Natural killer cell treated with Interleukin-12 subunit alpha and Interleukin-12 subunit beta and Interleukin-15 and Interleukin-18, amount 100 ng/mL, for 72 hours (primary cell): Measurements from ENCODE around the gene LRRC49. TPM values are rescaled to one million over a fixed set of nuclear protein-coding genes. Genes with fewer than 3 reads are reported as not detected.
A peak's percentile ranks its signal among the peaks of the same experiment; 100 is the strongest.

Experiments used
- ATAC-seq, 2 donors: fragments of 150-1000 bp; cut with Tn5 transposase in 1 of 2; sonication (Bioruptor Pico), chemical (Tn5 transposase) in 1 of 2; 2 replicates each; pipeline ENCODE4 v1.10.0; 2021
- DNase-seq: peaks from one replicate; pipeline ENCODE4 v3.0.0; 2022; ENCODE audit warnings: low spot score
- H3K27ac Mint-ChIP-seq, 2 donors: 1 replicate in 1 of 2; 2 replicates in 1 of 2; pipeline ENCODE4 v1.8.0; 2022; ENCODE audit warnings: mixed read lengths in 2 of 2, mild to moderate bottlenecking in 1 of 2, moderate library complexity in 1 of 2
- H3K27me3 Mint-ChIP-seq, 2 donors: 1 replicate in 1 of 2; 2 replicates in 1 of 2; pipeline ENCODE4 v1.8.0; 2022; ENCODE audit warnings: mixed read lengths in 2 of 2
- H3K36me3 Mint-ChIP-seq: one replicate; pipeline ENCODE4 v1.8.0; 2022; ENCODE audit warnings: mixed read lengths
- H3K4me1 Mint-ChIP-seq, 2 donors: 1 replicate in 1 of 2; 2 replicates in 1 of 2; pipeline ENCODE4 v1.8.0; 2022; ENCODE audit warnings: low read depth in 2 of 2, mixed read lengths in 2 of 2, mild to moderate bottlenecking in 1 of 2
- H3K4me3 Mint-ChIP-seq: one replicate; pipeline ENCODE4 v1.8.0; 2022; ENCODE audit warnings: mixed read lengths
- H3K9me3 Mint-ChIP-seq: 2 replicates; pipeline ENCODE4 v1.8.0; 2022; ENCODE audit warnings: mixed read lengths
- total RNA-seq, 2 donors: library from RNA; stranded (reverse); gene quantifications; one replicate each; pipeline ENCODE4 v1.2.3, GENCODE V29; 2022

Gene LRRC49
- 1 to 10 TPM in 1 of 2 donors, under 1 TPM in 1; 0.38 to 1.9 TPM for total RNA-seq

GRCh38 chr15:70892002-70892911 is at the start of gene LRRC49, which contains the start of gene THAP10:
Gene LRRC49 (plus strand): TSS chr15:70892826. CDS start chr15:70892895, 69 bp downstream.
Gene THAP10 (minus strand): TSS chr15:70892433. CDS start chr15:70892272, 161 bp downstream.
- ATAC-seq (peak; percentile 82 to 83), DNase-seq (peak; percentile 65)
- Mint-ChIP-seq H3K27ac (peak within 1 kb of the TSS; percentile 69 to 78), H3K36me3 (no peaks in the 10 kb centered on the region), H3K4me1 (peaks cover 15 to 17% of the 10 kb centered on the region in 2 donors), H3K4me3 (peak within 1 kb of the TSS; percentile 91), H3K27me3 (peaks cover 26 to 32% of the 10 kb centered on the region in 2 donors), H3K9me3 (no peaks in the 10 kb centered on the region)

GRCh38 chr15:70845602-70846360 is 46.8 kb upstream of the LRRC49 start:
- peaks cover 36 to 46% of the 10 kb centered on the region in 2 donors for H3K27me3 Mint-ChIP-seq
- no peak for ATAC-seq
- H3K9me3 Mint-ChIP-seq, result no peaks in the 10 kb centered on the region
- no peak overlapping the region for H3K27ac Mint-ChIP-seq
- H3K4me1 Mint-ChIP-seq, result no peaks in the 10 kb centered on the region
- H3K36me3 Mint-ChIP-seq, result no peaks in the 10 kb centered on the region
- no peak overlapping the region for H3K4me3 Mint-ChIP-seq
- DNase-seq, result no peak

GRCh38 chr15:70851889-70852288 is 40.7 kb upstream of the LRRC49 start:
- H3K27me3 Mint-ChIP-seq, result peaks cover 45 to 75% of the 10 kb centered on the region in 2 donors
- H3K4me3 Mint-ChIP-seq, result no peak overlapping the region
- no peaks in the 10 kb centered on the region for H3K9me3 Mint-ChIP-seq
- ATAC-seq (no peak), DNase-seq (no peak)
- H3K36me3 Mint-ChIP-seq, result no peaks in the 10 kb centered on the region
- peaks cover 0 to 5% of the 10 kb centered on the region in 2 donors for H3K4me1 Mint-ChIP-seq
- no peak overlapping the region for H3K27ac Mint-ChIP-seq

GRCh38 chr15:70852501-70853317 is 39.9 kb upstream of the LRRC49 start:
- no peak for DNase-seq
- no peaks in the 10 kb centered on the region for H3K36me3 Mint-ChIP-seq
- peak overlapping the region; percentile 57 for H3K4me3 Mint-ChIP-seq
- no peak for ATAC-seq
- peaks cover 0 to 5% of the 10 kb centered on the region in 2 donors for H3K4me1 Mint-ChIP-seq
- H3K27me3 Mint-ChIP-seq, result peaks cover 46 to 76% of the 10 kb centered on the region in 2 donors
- no peaks in the 10 kb centered on the region for H3K9me3 Mint-ChIP-seq
- H3K27ac Mint-ChIP-seq, result no peak overlapping the region

- peaks cover 45 to 74% of the 10 kb centered on the region in 2 donors for H3K27me3 Mint-ChIP-seq
- H3K4me3 Mint-ChIP-seq, result peak overlapping the region; percentile 57
- H3K4me1 Mint-ChIP-seq, result peaks cover 0 to 5% of the 10 kb centered on the region in 2 donors
- DNase-seq (no peak), ATAC-seq (peak; percentile 53 to 64)
- no peaks in the 10 kb centered on the region for H3K36me3 Mint-ChIP-seq
- no peaks in the 10 kb centered on the region for H3K9me3 Mint-ChIP-seq
- H3K27ac Mint-ChIP-seq, result no peak overlapping the region
These were observed 39.2 kb upstream of the LRRC49 start for GRCh38 chr15:70853318-70853972.

DNA sequence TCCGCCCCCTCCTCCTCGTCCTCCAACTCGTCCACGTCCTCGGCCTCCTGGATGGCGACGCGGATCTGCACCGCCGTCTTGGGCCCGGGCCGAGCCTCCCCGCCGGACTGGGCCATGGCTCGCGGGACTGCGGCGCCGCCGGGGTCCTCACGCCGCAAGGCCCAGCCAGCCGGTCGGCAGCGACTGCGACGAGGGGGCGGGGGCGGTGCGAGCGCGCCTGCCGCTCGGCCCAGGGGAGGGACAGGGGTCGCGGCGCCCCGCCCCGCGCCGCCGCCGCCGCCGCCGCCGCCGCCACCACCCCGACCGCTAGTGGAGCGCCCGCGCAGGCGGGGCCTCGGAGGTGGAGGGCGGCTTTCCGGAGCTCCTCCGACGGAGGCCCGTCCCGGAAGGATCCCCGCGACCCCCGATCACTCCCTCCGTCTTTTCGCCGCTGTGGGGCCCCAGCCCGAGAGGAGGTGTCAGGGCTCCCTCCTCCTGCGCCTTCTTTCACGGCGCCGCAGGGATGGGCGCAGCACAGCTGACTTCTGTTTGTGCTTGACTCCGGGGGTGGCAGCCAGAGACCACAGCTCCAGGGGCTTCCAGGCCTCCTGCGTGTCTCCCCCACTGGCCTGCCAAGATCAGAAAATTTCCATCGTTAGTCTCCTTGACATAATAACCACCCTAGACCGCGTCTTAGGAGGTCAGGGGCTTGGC is 38.5 kb upstream of the LRRC49 start, which contains the start of gene LARP6:
LARP6 (minus strand) TSS at position 185 of the 693 bp plus-strand sequence; CDS start at position 116, 69 bp downstream.
- peaks cover 0 to 5% of the 10 kb centered on the region in 2 donors for H3K4me1 Mint-ChIP-seq
- H3K27ac Mint-ChIP-seq, result peak within 1 kb of the TSS in 1 of 2 donors; percentile 34
- H3K36me3 Mint-ChIP-seq, result no peaks in the 10 kb centered on the region
- H3K4me3 Mint-ChIP-seq, result peak within 1 kb of the TSS; percentile 80
- no peaks in the 10 kb centered on the region for H3K9me3 Mint-ChIP-seq
- peak; percentile 79 to 80 for ATAC-seq
- peaks cover 45 to 79% of the 10 kb centered on the region in 2 donors for H3K27me3 Mint-ChIP-seq
- DNase-seq, result no peak

DNA sequence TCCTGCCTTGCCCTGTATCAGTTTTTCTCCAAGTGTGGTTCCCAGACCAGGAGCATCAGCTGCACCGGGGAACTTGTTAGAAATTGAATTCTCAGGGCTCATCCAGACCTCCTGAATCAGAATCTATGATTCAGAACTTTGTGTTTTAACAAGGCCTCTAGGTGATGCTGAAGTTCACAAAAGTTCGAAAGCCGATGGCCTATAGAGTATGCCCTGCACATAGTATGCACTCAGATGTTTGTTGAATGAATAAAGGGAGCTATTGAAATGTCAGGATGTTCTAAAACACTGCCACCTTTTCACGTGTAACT is 38.0 kb upstream of the LRRC49 start:
- DNase-seq (no peak), ATAC-seq (no peak)
- Mint-ChIP-seq H3K4me1 (peaks cover 0 to 5% of the 10 kb centered on the region in 2 donors), H3K27ac (peak overlapping the region in 1 of 2 donors; percentile 34), H3K36me3 (no peaks in the 10 kb centered on the region), H3K4me3 (peak overlapping the region; percentile 80), H3K9me3 (no peaks in the 10 kb centered on the region), H3K27me3 (peaks cover 44 to 76% of the 10 kb centered on the region in 2 donors)

DNA sequence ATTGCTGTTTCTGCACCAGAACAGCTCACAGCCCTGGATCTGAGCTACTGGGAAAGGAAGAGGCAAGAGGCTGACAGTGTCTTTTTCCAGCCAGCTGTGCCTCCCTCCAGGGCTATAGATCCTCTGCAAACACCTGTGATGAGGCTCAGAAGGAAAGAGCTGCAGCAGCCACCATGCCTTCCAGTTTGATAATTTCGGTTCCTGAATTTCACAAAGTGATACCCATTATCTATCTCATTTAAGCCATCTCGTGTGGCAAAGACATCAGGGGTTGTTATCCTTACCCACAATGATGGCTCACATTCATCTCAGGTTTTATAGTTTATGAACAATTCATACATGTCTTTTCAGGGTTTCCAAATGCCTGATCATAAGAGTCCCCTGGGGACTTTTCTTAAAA is 36.9 kb upstream of the LRRC49 start:
- H3K27ac Mint-ChIP-seq, result no peak overlapping the region
- no peak for DNase-seq
- H3K4me1 Mint-ChIP-seq, result peaks cover 0 to 5% of the 10 kb centered on the region in 2 donors
- H3K27me3 Mint-ChIP-seq, result peaks cover 39 to 65% of the 10 kb centered on the region in 2 donors
- no peaks in the 10 kb centered on the region for H3K9me3 Mint-ChIP-seq
- no peak overlapping the region for H3K4me3 Mint-ChIP-seq
- ATAC-seq, result no peak
- H3K36me3 Mint-ChIP-seq, result no peaks in the 10 kb centered on the region

DNA sequence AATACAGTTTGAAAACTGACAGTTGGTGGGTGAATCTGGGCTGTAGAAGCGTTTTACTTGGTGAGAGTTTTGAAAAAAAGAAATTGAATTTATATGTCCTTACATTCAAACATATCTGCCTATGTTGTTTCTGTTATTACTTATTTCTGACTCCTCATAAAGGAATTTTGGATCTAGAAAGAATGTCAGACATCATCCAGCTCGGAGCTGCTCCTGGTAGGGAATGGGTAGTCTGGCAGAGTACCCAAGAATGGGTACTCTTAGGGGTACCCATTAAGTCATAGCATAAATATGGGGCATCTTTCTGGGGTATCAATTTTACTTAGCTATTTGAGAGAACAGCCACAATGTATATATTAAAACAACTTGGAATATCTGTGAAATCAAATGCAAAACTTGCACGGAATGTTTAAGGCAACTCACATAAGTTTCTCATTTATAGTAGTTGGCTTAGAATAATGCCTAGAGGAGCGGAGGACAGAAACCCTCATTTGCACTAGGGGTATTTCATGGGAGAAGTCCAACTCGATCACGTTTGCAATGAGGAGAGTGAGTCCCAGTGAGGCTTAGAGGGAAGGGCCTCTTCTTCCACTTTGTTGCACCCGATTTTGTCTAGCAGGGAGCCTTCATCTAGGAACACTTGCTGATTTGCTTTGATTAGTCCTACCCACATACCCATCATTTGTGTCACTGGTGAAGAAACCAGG is 36.3 kb upstream of the LRRC49 start:
- no peaks in the 10 kb centered on the region for H3K9me3 Mint-ChIP-seq
- DNase-seq, result no peak
- H3K4me1 Mint-ChIP-seq, result peaks cover 0 to 5% of the 10 kb centered on the region in 2 donors
- H3K27me3 Mint-ChIP-seq, result peaks cover 36 to 59% of the 10 kb centered on the region in 2 donors
- H3K4me3 Mint-ChIP-seq, result no peak overlapping the region
- H3K36me3 Mint-ChIP-seq, result no peaks in the 10 kb centered on the region
- ATAC-seq, result no peak
- H3K27ac Mint-ChIP-seq, result no peak overlapping the region

DNA sequence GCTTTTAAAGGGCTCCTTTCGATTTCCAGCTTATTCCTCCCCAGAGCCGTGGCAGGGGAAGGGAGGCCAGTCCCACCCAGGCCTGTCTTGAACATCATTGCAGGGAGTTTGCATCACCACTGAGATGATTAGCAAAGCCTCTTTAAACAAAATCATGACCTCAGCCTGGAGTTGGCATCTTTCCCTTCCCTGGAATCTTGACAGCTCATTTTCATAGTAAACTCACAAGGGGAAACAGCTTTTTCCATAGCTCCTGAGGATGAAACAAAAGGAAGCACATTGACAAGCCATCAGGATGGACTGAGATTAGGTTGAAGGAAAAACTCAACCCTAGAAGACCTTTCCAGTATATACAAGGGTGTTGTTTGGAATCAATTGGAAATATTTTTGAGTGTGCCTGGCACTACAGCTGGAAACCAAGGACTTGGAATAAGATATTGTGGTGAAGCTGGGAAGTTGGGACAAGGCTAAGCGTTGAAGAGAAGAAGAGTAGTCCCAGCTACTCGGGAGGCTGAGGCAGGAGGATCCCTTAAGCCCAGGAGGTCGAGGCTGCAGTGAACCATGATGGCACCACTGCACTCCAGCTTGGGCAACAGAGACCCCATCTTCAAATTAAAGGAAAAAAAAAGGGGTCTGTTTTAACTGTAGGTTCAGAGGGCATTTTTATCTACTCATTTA is 35.6 kb upstream of the LRRC49 start:
- ATAC-seq (no peak), DNase-seq (no peak)
- H3K4me3 Mint-ChIP-seq, result no peak overlapping the region
- H3K4me1 Mint-ChIP-seq, result peaks cover 0 to 5% of the 10 kb centered on the region in 2 donors
- H3K36me3 Mint-ChIP-seq, result no peaks in the 10 kb centered on the region
- H3K27me3 Mint-ChIP-seq, result peaks cover 31 to 58% of the 10 kb centered on the region in 2 donors
- H3K9me3 Mint-ChIP-seq, result no peaks in the 10 kb centered on the region
- no peak overlapping the region for H3K27ac Mint-ChIP-seq

DNA sequence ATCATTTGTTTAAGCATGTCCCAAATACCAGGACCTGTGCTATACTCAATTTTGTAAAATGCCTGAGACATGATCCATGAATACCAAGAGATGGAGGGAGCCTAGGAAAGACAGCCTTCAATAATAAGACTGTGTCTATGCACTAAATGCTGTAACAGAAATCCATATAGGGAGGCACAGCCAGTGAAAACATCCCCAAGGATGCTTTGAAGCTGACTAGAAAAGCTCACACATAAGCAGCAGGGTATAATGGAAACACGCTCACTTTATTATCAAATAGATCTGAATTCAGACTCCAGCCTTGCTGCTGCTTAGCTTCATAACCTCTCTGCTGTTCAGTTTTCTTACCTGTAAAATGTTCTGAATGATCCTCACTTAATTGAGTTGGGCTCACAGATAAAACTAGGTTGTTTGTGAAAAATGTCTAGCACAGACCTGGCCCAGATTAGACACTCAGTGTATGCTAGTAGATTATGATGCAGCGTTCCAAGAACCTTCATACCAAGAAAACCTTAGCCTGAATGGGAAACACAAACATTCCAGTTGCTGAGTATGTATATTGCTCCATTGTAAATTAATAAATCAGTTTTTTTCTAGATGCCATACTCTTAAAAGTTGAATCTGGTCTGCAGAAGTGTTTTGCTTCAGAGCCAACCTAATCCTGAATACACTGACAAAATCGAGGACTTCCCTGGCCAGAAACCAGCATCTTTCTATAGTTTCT is 34.9 kb upstream of the LRRC49 start:
- H3K9me3 Mint-ChIP-seq, result no peaks in the 10 kb centered on the region
- H3K36me3 Mint-ChIP-seq, result no peaks in the 10 kb centered on the region
- peaks cover 0 to 5% of the 10 kb centered on the region in 2 donors for H3K4me1 Mint-ChIP-seq
- no peak overlapping the region for H3K4me3 Mint-ChIP-seq
- H3K27me3 Mint-ChIP-seq, result peaks cover 28 to 52% of the 10 kb centered on the region in 2 donors
- DNase-seq, result no peak
- no peak overlapping the region for H3K27ac Mint-ChIP-seq
- no peak for ATAC-seq
